IMR-90 (cell line): ENCODE measurements around the gene ADGRD1. TPM values are rescaled to one million over a fixed set of nuclear protein-coding genes. Genes with fewer than 3 reads are reported as not detected.

Experiments
- ATAC-seq: fragments of 200-7000 bp; cut with Tn5 transposase; 2 replicates; pipeline ENCODE4 v1.9.1; 2020; ENCODE audit warnings: low read depth, mild to moderate bottlenecking, moderate library complexity
- BruUV-seq: library from RNA; stranded (reverse); fragments of 400-500 nt; replicated peaks from 2 replicates; lab custom pipeline; 2021; lab: Mats Ljungman, UMichigan
- CTCF ChIA-PET: fragments of 300-600 bp; formaldehyde crosslinking; extraction: SDS; loops from one replicate; lab custom pipeline; 2021; ENCODE audit warnings: antibody characterized with exemption; lab: Yijun Ruan, JAX
- POLR2A ChIA-PET: fragments of 300-600 bp; sonication (Branson Sonifier 250); formaldehyde crosslinking; loops from one replicate; lab custom pipeline; 2022; ENCODE audit warnings: antibody characterized with exemption; ENCODE audit not compliant: unreplicated experiment; lab: Charles Lee
- DNase-seq: peaks from one replicate; pipeline ENCODE4 v3.0.0; 2013
- H2AFZ ChIP-seq: replicated peaks from 2 replicates; pipeline ENCODE3; 2013; ENCODE audit warnings: low read length, mild to moderate bottlenecking; ENCODE audit not compliant: poor library complexity
- H2AK5ac ChIP-seq: 2 replicates; pipeline ENCODE4 v1.6.1; 2013; ENCODE audit warnings: low read depth, low read length, inconsistent platforms
- H2AK9ac ChIP-seq: replicated peaks from 2 replicates; pipeline ENCODE3; 2013; ENCODE audit warnings: mild to moderate bottlenecking, low read depth, low read length, moderate library complexity; ENCODE audit not compliant: poor library complexity
- H2BK120ac ChIP-seq: 2 replicates; pipeline ENCODE4 v1.6.1; 2013; ENCODE audit warnings: low read depth, low read length, inconsistent platforms
- H2BK15ac ChIP-seq: 3 replicates; pipeline ENCODE4 v1.6.1; 2013; ENCODE audit warnings: low read depth, low read length, inconsistent platforms
- H2BK20ac ChIP-seq: 2 replicates; pipeline ENCODE4 v1.6.1; 2013; ENCODE audit warnings: low read depth, mild to moderate bottlenecking, inconsistent platforms, low read length, moderate library complexity
- H2BK5ac ChIP-seq: 2 replicates; pipeline ENCODE4 v1.6.1; 2013; ENCODE audit warnings: mild to moderate bottlenecking, low read depth, low read length, inconsistent platforms; ENCODE audit not compliant: poor library complexity, severe bottlenecking
- H3K14ac ChIP-seq: replicated peaks from 2 replicates; pipeline ENCODE4 v1.6.1; 2013; ENCODE audit warnings: low read depth, low read length, inconsistent platforms
- H3K18ac ChIP-seq: 2 replicates; pipeline ENCODE4 v1.6.1; 2013; ENCODE audit warnings: low read depth, low read length, control low read depth
- H3K23ac ChIP-seq: 2 replicates; pipeline ENCODE4 v1.6.1; 2013; ENCODE audit warnings: low read depth, low read length, inconsistent platforms
- H3K27ac ChIP-seq: 2 replicates; pipeline ENCODE4 v1.5.1; 2013; ENCODE audit warnings: mild to moderate bottlenecking, control low read depth, low read length; ENCODE audit not compliant: insufficient read depth
- H3K27me3 ChIP-seq: 2 replicates; pipeline ENCODE4 v1.6.1; 2013; ENCODE audit warnings: low read length; ENCODE audit not compliant: control insufficient read depth, insufficient read depth
- H3K36me3 ChIP-seq: 2 replicates; pipeline ENCODE4 v1.6.1; 2013; ENCODE audit warnings: low read length, mixed read lengths; ENCODE audit not compliant: control insufficient read depth, insufficient read depth
- H3K4ac ChIP-seq: 2 replicates; pipeline ENCODE4 v1.6.1; 2013; ENCODE audit warnings: low read depth, low read length, inconsistent platforms
- H3K4me1 ChIP-seq: 2 replicates; pipeline ENCODE4 v1.6.1; 2013; ENCODE audit warnings: low read length, mixed read lengths; ENCODE audit not compliant: control insufficient read depth, insufficient read depth
- H3K4me2 ChIP-seq: 2 replicates; pipeline ENCODE4 v1.6.1; 2013; ENCODE audit warnings: low read depth, mild to moderate bottlenecking, control low read depth, low read length, moderate library complexity
- H3K4me3 ChIP-seq: 2 replicates; pipeline ENCODE4 v1.5.1; 2013; ENCODE audit warnings: low read depth, mild to moderate bottlenecking, control low read depth, low read length, moderate library complexity; ENCODE audit not compliant: insufficient read depth
- H3K56ac ChIP-seq: 2 replicates; pipeline ENCODE4 v1.6.1; 2013; ENCODE audit warnings: low read length, inconsistent platforms; ENCODE audit not compliant: insufficient read depth; ENCODE audit errors: extremely low read depth
- H3K79me1 ChIP-seq, 2 experiments: 2 replicates each; pipeline ENCODE4 v1.6.1; 2013; ENCODE audit warnings: low read length in 2 of 2, inconsistent platforms in 1 of 2, low read depth in 1 of 2
- H3K9ac ChIP-seq: 2 replicates; pipeline ENCODE4 v1.6.1; 2013; ENCODE audit warnings: low read depth, low read length, control low read depth
- H3K9me1 ChIP-seq: 2 replicates; pipeline ENCODE4 v1.6.1; 2013; ENCODE audit warnings: low read length, inconsistent platforms; ENCODE audit not compliant: insufficient read depth
- H3K9me3 ChIP-seq: 2 replicates; pipeline ENCODE4 v1.6.1; 2013; ENCODE audit warnings: low read length; ENCODE audit not compliant: control insufficient read depth, insufficient read depth
- H4K20me1 ChIP-seq: 2 replicates; pipeline ENCODE4 v1.6.1; 2013; ENCODE audit warnings: low read length, inconsistent platforms; ENCODE audit not compliant: insufficient read depth
- H4K5ac ChIP-seq: 2 replicates; pipeline ENCODE4 v1.6.1; 2013; ENCODE audit warnings: mild to moderate bottlenecking, low read depth, low read length, control low read depth
- H4K8ac ChIP-seq, 2 experiments: 2 replicates each; pipeline ENCODE4 v1.6.1; 2013; ENCODE audit warnings: low read depth in 2 of 2, low read length in 2 of 2, control low read depth in 1 of 2, inconsistent platforms in 1 of 2
- H4K91ac ChIP-seq: 2 replicates; pipeline ENCODE4 v1.6.1; 2013; ENCODE audit warnings: low read depth, low read length, inconsistent platforms; ENCODE audit not compliant: insufficient read depth
- BHLHE40 ChIP-seq: fragments of 150-350 bp; IDR thresholded peaks from 2 replicates; pipeline ENCODE4 v1.6.1; 2016; ENCODE audit warnings: mild to moderate bottlenecking, low read depth, low read length
- CEBPB ChIP-seq: IDR thresholded peaks from 2 replicates; pipeline ENCODE4 v1.6.1; 2012; ENCODE audit warnings: low read depth, low read length, improper control_type of control experiment
- FOS ChIP-seq: fragments of 150-350 bp; IDR thresholded peaks from 2 replicates; pipeline ENCODE4 v1.6.1; 2016; ENCODE audit warnings: low read depth, low read length
- RAD21 ChIP-seq: IDR thresholded peaks from 2 replicates; pipeline ENCODE4 v1.6.1; 2012; ENCODE audit warnings: low read length, improper control_type of control experiment
- WGBS, 2 experiments: methylation state at CpG; one replicate each; pipeline versions ENCODE4 v1.1.5 to v1.1.7; 2013; ENCODE audit warnings: missing lambda C conversion rate in 2 of 2; ENCODE audit not compliant: insufficient read length in 1 of 2; ENCODE audit errors: extremely low coverage in 2 of 2; 5-methylcytosine and 5-hydroxymethylcytosine counted together
- dilution Hi-C: fragments of 300-500 bp; cut with HindIII; formaldehyde crosslinking; loops from one replicate; pipeline ENCODE4 v1.14.3; 2018; ENCODE audit warnings: low sequenced_read_pairs; ENCODE audit not compliant: unreplicated experiment
- in situ Hi-C: fragments of 300-500 bp; cut with MboI; formaldehyde crosslinking; loops from 3 replicates; pipeline ENCODE4 v1.14.3; 2019; ENCODE audit warnings: low sequenced_read_pairs, inconsistent platforms, mixed read lengths
- intact Hi-C: fragments of 100-400 bp; cut with micrococcal nuclease; formaldehyde crosslinking; loops from 2 replicates; pipeline ENCODE4 v1.10.0; 2022
- polyA plus RNA-seq, 3 experiments: library from polyadenylated mRNA; depleted of rRNA; stranded (reverse); fragments of >200 nt; gene quantifications; 2 replicates each; pipeline ENCODE4 v1.2.3, GENCODE V29; 2012; ENCODE audit warnings: low replicate concordance in 1 of 3
- total RNA-seq: library from RNA; depleted of rRNA; stranded (reverse); fragments of >200 nt; gene quantifications from 2 replicates; pipeline ENCODE4 v1.2.3, GENCODE V29; 2012
- TF ChIP-seq, protein P1 (sequence below): conservative IDR thresholded peaks from 2 replicates; pipeline ENCODE4 v1.5.1; 2012; ENCODE audit warnings: mild to moderate bottlenecking, low read depth, low read length, improper control_type of control experiment
- TF ChIP-seq, protein P2 (sequence below): fragments of 150-350 bp; IDR thresholded peaks from 2 replicates; pipeline ENCODE4 v1.6.1; 2017; ENCODE audit warnings: mild to moderate bottlenecking, antibody characterized with exemption, low read length, low read depth

ADGRD1 gene
- total and polyA plus RNA-seq, 2 of the 4 experiments (the other 2 are of a cell fraction): not detected

DNA sequence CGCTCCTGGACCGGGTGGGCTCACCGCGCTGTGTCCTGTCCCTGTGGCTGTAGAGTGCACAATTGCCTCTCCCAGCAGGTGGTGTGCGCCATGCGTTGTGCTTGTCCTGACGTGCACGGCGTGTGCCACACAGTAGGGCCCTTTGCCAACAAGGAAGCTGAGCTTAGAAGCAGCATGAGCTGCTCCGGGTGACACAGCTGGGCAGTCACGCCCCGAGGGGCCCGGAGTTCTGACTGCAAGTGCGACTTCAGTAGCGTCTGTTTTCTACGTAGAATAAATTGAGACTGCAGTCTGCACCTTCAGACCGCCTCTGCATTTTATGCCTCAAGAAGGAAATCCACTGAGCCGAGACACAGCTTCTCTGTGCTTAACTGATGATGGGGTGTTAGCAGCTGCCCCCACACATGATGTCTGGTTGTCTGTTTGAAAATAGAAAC, 81.6 kb downstream of the ADGRD1 start:
- Histone ChIP-seq H3K9me3 (peaks cover 42% of the 10 kb centered on the region), H4K8ac (no peak overlapping the region), H4K5ac (no peak overlapping the region), H3K9ac (no peak overlapping the region), H3K27ac (no peak overlapping the region), H3K9me1 (no peaks in the 10 kb centered on the region), H4K91ac (no peak overlapping the region), H3K23ac (no peak overlapping the region), H2BK120ac (no peak overlapping the region), H3K79me1 (no peaks in the 10 kb centered on the region), H2BK20ac (no peak overlapping the region), H2AK9ac (no peak overlapping the region), H2BK15ac (no peak overlapping the region), H3K36me3 (no peaks in the 10 kb centered on the region), H3K4me2 (no peak overlapping the region), H3K4me1 (no peaks in the 10 kb centered on the region), H3K18ac (no peak overlapping the region), H3K4ac (no peak overlapping the region), H3K56ac (no peak overlapping the region), H2AK5ac (no peak overlapping the region), H2AFZ (no peak overlapping the region), H4K20me1 (no peaks in the 10 kb centered on the region), H2BK5ac (no peak overlapping the region), H3K14ac (no peak overlapping the region), H3K4me3 (no peak overlapping the region), H3K27me3 (no peaks in the 10 kb centered on the region)
- ChIA-PET POLR2A (no interaction called here), CTCF (no interaction called here)
- in situ Hi-C loops (no loop called here), intact Hi-C loops (no loop called here), dilution Hi-C loops (no loop called here)
- no peak for ATAC-seq
- no TSS peak for BruUV-seq
- WGBS, 2 experiments: 73% methylated on average over 2 of the region's 18 CpGs; no CpG with 5 or more reads in 1 of the 2 experiments
- no peak for DNase-seq
- TF ChIP-seq, protein P1, sequence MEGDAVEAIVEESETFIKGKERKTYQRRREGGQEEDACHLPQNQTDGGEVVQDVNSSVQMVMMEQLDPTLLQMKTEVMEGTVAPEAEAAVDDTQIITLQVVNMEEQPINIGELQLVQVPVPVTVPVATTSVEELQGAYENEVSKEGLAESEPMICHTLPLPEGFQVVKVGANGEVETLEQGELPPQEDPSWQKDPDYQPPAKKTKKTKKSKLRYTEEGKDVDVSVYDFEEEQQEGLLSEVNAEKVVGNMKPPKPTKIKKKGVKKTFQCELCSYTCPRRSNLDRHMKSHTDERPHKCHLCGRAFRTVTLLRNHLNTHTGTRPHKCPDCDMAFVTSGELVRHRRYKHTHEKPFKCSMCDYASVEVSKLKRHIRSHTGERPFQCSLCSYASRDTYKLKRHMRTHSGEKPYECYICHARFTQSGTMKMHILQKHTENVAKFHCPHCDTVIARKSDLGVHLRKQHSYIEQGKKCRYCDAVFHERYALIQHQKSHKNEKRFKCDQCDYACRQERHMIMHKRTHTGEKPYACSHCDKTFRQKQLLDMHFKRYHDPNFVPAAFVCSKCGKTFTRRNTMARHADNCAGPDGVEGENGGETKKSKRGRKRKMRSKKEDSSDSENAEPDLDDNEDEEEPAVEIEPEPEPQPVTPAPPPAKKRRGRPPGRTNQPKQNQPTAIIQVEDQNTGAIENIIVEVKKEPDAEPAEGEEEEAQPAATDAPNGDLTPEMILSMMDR: no peak
- no peak for TF ChIP-seq RAD21
- no peak for TF ChIP-seq CEBPB
- TF ChIP-seq FOS: no peak
- no peak for TF ChIP-seq BHLHE40
- TF ChIP-seq, protein P2, sequence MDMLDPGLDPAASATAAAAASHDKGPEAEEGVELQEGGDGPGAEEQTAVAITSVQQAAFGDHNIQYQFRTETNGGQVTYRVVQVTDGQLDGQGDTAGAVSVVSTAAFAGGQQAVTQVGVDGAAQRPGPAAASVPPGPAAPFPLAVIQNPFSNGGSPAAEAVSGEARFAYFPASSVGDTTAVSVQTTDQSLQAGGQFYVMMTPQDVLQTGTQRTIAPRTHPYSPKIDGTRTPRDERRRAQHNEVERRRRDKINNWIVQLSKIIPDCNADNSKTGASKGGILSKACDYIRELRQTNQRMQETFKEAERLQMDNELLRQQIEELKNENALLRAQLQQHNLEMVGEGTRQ: no peak
